HG03025 (cell line): Measurements from ENCODE around the gene NHEJ1.
A peak's percentile ranks its signal among the peaks of the same experiment; 100 is the strongest.

Experiments
- ATAC-seq: cut with Tn5 transposase; IDR thresholded peaks from one replicate; pipeline ENCODE4 v1.9.1; 2021; ENCODE audit warnings: mild to moderate bottlenecking, moderate library complexity; ENCODE audit not compliant: unreplicated experiment, low FRiP score

NHEJ1 gene

DNA sequence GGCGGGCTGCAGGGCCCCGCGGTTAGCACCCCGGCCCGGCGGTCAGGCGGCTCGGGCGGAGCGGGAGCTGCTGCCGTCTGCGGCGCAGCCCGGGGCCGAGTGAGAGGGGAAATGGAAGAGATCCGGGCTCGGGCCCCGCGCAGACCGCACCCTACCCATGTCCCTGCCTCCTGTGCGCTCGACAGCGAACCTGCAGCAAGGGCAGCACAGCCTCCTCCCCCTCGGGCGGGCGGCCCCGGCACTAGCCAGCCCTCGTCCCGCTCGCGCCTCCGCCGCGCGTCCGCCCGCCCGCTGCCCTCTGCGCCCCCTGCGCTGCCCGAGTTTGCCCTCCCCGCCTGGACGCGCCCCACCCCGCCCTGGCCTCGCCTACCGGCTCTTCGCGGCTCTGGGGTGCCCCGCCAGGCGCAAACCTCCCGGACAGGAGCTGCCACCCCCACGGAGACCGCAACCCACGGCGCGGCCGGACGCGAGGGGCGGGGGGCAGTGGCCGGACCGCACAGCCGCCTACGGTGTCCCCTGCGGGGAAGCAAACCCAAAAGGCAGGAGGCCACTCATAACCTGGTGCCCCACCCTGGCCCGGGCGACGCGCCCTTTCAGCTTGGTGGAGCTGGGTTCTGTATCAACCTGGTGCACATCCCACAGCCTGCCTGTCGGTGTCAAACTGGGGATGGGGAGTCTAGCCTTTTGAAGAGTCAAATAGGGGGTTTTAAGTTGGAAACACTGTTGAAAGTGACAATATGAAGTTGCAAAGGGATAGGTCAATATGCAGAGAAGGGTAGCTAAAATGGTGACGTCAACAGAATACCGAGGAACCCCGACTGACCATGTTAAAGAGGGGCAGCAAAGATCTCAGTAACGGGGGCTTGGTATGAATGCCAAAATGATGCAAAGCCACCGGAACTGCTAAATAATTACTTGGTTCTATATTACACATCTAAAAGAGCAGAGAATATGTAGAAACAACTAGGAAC lies 99.5 kb downstream of the NHEJ1 start, which contains the start of gene IHH:
IHH (minus strand) TSS at position 101 of the 971 bp plus-strand sequence. CDS start 454 bp downstream, outside the sequence.
- ATAC-seq, result no peak

DNA sequence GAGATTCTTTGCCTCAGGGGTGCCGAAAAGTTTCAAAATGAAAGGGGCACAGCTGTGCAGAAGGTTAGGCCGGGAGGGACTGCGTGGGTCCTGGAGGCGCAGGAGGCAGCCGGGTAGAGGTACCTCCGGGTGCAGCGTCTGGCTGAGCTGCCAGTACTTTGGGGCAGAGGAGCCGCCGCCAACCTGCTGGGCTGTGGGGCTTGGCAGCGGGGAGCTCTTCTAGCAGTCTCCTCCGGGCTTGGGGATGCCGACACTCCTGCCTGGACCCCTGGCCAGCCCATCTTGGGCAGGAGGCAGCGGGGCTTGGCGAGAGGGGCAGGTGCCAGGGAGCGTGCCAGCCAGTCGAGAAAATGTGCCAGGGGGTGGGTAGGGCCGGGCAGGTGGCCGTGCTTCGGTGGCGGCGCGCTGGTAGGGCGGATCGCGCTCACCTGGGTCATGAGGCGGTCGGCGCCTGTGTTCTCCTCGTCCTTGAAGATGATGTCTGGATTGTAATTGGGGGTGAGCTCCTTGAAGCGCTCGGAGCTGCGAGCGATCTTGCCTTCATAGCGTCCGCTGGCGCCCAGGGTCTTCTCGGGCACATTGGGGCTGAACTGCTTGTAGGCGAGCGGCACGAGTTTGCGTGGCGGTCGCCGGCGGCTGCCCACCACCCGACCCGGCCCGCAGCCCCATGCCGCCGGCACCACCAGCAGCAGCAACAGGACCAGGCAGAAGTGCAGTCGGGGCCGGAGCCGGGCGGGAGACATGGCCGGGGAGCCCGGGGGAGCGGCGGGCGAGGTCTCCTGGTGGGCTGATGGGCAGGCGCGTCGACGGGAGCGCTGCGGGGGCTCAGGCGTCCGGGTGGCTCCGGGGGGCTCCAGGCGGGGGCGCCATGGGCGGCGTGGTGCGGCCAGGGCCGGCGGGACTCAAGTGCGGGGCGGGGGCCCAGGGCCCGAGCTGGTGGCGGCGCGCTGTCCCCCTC lies 100.6 kb downstream of the NHEJ1 start:
- no peak for ATAC-seq

GRCh38 chr2:219059375-219059724 lies 101.3 kb downstream of the NHEJ1 start:
- ATAC-seq, result no peak

DNA sequence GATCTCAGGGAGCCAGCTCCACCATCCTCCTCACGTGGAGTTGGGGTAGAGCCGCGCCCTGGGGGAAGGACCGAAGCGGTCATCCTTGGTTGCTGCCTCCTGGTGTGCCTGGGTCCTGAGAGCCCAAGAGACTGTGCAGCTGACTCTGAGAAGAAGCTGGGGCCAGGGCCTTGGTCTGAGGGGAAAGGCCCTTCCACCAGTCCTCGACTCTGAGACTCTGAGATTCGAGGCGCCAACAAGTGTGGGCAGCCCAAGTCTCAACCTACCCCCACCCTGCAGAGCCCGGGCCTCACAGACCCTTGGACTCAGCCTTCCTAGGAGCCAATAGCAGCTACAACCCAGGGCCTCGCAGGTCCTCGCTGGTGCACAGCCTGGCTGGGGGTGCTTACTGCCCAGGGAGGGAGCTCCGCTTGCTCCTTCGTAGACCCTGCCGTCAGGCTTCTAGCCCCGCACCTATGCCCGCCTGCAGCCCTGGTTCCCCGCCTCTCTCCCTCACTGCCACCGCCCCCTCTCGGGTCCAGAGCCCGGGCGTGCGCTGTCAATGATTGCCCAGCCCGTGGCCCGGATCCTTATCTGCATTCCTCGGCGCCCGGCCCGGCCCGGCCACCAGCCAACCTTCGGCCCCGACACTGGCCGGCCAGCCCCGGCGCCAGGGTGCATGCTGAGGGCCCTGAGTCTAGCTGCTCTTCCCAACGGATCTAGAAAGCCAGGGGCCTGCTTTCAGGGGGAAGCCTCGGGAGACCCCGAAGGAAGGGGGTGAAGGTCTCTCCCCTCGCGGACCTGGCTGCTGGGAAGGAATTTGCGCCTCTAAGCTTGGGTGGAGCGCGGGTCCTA lies 101.9 kb downstream of the NHEJ1 start:
- no peak for ATAC-seq

- peak; percentile 72 for ATAC-seq
Measured at GRCh38 chr2:219057709-219058540, 102.7 kb downstream of the NHEJ1 start.

DNA sequence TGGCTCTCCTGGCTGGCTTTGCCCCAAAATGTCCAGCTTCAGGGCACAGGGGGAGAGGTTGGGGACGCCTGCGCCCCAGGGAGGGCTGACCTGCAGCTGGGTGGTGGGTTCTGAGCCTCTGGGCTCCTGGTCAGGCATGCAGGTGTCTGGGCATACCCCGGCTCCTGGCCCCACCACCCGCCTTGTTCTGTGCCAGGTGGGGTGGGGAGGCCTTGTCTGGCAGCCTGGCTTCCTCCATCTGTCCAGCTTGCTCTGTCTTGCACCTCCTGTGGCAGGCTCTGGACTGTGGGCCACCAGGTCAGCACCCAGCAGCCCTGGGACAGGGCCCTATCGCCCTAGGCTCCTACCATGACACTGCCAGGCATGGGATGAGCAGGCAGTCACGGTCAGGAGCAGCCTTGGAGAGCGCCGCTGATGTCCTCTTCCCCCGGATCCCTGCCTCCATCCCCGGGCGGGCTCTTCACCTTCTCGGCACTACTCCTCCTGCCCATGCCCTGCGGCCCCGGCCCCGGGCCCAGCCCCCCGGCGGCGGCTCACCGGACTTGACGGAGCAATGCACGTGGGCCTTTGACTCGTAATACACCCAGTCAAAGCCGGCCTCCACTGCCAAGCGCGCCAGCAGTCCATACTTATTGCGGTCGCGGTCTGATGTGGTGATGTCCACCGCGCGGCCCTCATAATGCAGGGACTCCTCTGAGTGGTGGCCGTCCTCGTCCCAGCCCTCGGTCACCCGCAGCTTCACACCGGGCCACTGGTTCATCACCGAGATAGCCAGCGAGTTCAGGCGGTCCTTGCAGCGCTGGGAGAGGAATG lies 103.5 kb downstream of the NHEJ1 start:
- ATAC-seq, result no peak

DNA sequence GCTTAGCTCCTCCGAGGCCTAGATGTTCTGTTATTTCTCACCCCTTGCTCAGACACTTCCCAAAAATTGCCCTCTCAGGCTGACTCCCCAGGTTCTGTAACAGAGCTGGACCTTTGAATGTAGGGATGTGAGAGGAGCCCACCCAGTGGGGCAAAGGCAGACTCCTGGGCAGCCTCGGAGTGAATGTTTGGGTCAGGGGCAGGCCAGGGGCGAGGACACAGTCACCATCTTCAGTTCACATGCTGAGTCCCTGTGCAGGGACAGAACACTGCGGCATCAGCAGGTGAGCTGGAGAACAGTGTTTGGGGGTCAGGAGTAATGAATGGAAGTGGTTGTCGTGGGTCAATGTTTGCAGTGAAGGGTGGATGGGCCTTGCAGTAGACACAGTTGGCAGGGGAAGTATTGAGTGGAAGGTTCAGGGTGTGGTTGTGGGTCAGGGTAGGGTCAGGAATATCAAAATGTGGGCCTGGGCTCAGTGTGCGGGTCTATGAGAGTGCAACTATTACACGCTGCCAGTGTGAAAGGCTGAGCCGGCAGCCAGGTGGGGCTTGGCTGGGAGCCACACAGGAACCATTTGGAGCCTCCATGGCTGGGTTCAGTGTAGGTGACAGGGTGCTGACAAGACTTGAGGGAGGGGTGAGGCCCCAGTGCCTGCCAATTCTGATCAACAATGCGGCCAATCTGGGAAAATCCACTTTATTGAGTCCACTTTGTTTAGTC lies 104.3 kb downstream of the NHEJ1 start:
- ATAC-seq, result no peak

GRCh38 chr2:219054956-219055903 lies 105.4 kb downstream of the NHEJ1 start:
- ATAC-seq, result no peak

DNA sequence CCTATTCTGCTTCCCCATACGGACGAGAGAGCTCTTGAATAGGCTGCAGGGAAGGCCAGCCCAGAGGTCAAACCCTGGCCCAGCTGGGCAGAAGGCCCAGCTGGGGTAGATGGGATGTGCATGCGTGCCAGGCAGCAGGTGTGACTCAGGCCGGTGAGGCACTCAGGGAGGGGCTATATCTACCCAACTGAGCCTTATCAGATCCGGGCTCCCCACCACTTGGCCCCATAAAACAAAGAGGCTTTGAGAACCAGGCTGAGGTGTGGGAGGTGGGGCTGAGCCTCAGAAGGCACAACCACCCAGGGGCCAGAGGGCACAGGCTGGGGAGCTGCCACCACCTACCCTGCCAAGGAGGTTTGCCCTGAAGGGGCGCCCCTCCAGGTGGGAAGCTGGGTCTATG lies 111.3 kb downstream of the NHEJ1 start:
- ATAC-seq, result no peak

- no peak for ATAC-seq
Measured at GRCh38 chr2:219045937-219046550, 114.6 kb downstream of the NHEJ1 start.

DNA sequence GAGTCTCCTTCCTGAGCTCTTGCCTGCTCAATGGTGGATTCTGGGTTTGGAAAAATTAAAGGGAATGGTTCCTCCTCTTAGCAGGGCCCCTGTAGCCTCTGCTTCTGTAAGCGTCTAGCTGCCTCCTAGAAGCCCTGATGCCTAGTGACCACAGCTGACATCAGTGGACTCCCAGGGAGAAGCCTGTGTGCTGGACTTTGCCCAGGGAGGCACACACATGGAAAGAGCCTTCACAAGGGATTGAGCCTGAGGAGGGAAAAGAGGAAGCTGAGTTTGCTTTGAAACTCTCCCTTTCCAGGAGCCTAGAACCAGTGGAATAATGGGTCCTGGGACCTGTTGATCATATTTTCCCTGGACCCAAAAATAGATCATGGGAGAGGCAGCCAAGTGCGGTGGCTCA lies 117.9 kb downstream of the NHEJ1 start:
- no peak for ATAC-seq

DNA sequence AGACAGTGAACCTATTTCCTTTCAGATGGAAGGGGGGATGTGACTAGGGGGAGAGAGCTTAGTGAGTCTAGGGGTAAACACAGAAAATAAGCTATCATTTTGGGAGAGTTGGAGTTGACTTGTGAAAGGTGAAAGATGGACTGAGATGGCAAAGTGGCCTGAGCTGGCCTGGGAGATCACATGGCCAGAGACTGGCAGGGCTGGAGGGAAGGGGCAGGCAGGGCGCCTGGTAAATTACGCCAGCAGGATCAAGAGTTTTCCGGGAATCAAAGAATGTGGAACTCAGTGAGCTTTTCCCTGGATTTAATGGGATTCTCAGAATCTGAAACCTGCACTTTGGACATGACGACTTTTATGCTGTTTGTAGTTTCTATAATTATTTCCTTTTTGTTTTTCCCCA lies 118.5 kb downstream of the NHEJ1 start:
- ATAC-seq, result no peak

DNA sequence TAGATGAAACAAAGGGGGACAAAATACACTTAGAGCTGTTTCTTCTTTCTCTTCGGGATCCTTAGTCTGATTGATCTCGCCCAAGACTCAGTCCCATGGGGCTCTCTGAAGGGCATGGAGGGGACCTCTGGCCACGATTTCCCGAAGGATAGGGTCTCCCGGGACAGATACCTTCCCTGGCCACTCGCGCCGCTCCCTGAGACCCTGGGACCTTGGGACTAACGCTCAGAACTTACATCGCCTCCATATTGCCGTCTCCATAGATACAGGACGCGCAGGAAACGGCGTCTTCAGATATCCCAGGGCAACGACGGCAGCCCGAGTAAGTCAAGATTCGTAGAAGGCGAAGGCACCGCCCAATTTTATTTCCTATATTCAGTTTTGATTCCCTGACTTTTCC lies 119.4 kb downstream of the NHEJ1 start, which contains the start of gene CFAP65:
CFAP65 (minus strand) TSS at position 265 of the 400 bp plus-strand sequence. CDS start 2,468 bp downstream, outside the sequence.
- no peak for ATAC-seq

- ATAC-seq, result no peak
Measured at GRCh38 chr2:219038600-219038999, 122.0 kb downstream of the NHEJ1 start.

DNA sequence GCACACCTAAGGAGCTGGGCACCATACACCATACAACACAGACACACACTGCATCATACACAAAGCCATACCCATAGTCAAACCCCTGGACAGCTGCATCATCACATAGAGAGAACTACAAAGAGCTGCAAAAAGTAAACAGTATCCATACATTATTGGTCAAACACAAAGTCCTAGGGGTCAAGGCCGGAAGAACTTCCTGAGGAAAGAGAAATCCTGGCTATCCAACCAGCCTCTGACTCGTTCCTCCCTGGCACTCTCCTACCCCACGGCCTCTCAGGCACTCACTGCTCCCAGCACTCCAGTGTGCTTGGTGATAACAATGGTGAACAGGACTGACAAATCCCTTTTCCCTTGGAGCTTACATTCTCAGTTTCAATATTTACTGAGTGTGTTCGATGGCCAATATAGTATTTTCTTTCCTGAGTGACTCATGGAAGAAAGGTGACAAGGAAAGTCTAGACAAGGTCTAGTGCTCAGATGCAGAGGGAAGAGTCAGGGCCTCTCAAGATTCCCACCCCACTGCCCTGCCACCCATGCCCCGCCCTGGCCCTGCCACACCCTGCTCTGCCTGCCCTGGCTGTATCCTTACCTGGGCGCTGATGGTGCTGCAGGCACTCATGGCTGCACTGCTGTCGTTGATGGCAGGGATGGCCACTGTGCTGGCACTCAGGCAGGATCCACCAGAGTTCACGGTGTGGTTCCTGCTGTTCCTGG lies 122.7 kb downstream of the NHEJ1 start:
- ATAC-seq, result no peak

DNA sequence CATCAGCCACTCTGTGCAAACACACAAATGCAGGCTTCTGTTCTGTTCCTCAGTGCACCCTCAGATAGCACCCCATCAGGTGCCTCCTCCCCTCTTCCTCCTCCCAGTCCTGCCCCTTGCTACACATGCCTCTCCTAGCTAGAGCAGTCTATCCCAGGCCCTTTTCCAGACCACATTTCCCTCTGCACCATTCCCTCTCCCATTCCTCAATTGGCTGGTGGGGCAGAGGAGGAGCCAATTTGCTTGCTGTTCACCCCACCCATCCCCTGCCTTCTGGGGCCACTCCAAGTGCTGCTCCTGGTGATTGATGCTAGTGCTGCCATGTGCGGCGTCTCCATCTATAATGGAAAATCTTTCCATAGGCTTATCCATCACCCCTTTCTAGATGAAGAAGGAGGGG lies 124.7 kb downstream of the NHEJ1 start:
- ATAC-seq, result no peak
